ENCODE data around the gene NPAS3.

The NPAS3 gene

DNA sequence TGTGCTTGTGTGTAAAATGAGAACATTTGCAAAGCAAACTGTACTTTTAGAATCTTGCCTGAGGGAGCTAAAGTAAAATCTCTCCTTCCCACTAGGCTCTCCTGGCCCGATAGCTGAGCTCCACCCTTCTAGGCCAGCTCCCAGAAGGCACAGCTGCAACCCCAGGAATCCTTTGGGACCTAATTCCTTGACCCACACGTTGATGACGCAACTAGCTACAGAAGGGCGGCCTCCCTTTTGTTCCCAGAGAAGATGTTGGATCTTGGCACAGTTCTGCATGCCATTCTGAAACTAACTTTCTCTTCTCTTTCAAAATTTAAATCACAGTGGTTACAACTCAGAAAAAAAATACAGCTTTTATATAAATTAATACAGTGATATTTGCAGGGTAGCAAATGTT lies 744.1 kb downstream of the NPAS3 start:
- no peak for DNase-seq

DNA sequence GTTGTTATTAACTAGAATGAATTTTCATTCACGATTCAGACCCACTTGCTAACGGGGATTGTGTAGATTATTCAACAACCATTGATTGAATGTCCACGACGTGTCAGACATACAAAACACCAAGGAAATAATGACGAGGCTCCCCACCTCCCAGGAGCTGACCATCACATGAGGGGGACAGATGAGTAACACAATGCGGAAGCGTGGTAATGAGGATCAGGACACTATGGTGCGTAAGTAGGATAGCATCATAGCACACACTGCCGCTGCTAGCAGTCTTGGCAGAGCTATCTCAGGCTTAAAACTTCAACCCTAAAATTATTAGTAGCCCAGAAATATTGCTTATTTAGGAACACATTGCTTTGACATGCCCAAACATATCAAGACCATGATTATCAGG lies 746.3 kb downstream of the NPAS3 start:
- no peak for DNase-seq

DNA sequence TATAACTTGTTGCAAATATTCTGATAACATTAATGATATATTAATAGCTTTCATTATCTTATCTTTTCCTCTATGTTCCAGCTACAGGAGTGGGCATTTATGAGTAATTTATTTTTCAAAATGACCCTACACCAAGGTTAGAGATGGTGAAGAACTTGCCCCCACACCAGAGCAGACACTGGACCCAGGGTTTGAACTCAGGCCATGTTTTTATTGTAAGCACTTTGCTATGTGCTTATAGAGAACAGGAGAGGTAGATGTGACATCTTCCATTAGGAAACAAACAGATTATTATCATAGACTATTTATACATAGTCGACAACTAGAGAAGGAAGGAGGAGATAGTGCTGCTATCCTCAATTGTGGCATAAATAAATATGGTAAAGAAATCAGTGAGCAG lies 747.0 kb downstream of the NPAS3 start:
- no peak for DNase-seq

DNA sequence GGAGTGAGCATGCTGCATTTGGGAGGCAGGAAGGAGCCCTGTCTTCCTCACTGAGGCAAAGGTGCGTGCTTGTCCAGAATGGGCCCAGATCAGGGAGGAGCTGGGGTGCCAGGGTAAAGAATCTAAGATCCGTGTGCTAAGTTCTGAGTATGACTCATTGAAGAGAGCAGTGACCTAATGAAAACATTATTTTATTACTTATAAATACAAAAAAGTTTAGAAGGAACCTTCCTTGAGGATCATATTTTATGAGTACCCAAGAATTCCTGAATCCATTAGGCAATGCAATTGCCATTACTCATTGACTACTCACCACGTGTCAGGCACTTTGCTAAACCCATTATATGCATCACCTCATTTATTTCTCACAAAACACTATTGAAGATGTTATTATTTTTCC lies 747.5 kb downstream of the NPAS3 start:
- DNase-seq, result no peak

DNA sequence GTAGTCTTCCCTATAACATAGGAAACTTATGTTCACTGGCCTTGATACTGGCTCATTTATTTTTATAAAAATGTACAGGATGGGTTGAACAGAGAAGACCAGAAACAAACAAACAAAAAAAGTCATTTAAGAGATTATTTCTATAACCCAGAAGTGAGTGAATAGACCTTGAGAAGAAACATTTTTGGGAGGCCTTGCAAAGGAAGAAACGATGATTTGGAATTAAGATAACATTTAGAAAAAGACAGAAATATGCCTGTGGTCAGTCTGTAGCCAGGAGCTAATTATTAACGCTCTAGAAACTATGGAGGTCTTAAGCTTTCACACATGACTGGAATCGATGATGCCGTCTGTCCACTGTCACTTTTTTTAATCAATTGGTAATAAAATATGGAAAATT lies 748.2 kb downstream of the NPAS3 start:
- DNase-seq, result no peak

DNA sequence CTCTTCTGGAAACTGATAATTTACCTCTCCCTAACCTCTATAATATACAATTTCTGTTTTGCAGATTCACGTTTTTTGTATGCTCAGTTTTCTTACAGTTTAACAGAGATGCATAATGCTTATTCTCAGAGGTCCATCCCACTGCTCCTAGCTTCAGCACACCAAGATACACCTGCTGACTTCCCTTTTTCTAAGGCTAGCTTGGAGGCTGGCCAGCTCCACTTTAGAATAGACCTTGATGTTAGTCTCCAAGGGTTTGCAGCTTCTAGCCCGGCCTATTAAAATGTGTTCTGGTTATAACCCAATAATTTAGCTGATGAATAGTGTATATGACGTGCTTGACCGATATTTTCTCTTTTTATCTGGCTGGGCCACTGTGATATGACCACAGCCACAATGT lies 751.0 kb downstream of the NPAS3 start:
- DNase-seq, result no peak

DNA sequence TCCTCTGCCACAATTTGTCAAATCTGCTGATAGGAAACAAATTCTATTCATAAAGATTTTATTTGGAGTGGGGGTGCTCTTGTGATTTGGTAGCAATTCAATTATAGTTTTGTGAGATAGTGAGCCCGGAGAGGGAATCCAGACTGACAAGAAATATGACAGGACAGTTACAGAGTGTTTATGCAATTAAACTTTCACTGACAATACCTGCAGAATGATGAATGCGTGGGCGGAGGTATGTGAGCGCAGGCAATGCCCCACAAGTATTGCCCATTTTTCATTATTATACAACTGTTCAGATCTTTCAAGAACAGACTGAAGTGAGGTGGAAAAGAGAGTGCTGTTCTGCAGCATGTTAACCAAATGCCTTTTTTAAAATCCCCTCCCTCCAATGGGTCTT lies 753.2 kb downstream of the NPAS3 start:
- DNase-seq, result no peak

DNA sequence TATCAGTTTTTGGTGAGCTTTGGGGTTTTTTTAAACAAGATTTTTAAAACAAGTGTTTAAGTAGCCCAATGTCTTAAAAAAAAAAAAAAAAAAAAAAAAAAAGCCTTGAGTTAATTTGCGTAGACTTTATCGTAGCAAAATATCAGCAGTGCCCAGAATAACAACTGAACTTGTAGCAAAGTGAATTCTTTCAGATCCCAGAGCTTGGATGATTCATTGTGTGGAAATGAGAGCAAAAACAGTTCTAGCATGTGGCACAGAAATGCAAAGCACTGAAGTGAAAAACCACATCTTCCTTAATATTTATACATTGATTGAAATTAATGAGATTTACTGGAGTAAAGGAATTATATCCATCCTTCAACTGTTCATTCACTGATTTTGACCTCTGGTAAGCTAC lies 754.1 kb downstream of the NPAS3 start:
- no peak for DNase-seq

DNA sequence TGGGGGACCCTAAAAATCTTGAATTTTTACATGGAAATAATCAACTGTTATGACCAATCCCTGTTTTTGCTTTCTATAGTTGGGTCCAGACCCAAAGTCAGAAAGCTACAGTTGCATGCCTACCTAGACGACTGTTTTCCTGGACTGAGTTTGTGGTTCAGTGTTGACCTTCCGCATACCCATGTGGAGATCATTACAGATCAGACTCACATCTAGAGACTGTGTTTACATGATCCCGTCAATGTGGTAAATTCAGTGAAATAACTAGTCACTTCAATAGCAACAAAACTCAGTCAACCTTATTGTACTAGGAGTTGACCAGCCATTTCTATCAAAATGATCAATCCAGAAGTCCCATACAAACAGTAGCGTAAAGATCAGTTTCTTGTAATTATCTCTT lies 754.6 kb downstream of the NPAS3 start:
- DNase-seq, result no peak

DNA sequence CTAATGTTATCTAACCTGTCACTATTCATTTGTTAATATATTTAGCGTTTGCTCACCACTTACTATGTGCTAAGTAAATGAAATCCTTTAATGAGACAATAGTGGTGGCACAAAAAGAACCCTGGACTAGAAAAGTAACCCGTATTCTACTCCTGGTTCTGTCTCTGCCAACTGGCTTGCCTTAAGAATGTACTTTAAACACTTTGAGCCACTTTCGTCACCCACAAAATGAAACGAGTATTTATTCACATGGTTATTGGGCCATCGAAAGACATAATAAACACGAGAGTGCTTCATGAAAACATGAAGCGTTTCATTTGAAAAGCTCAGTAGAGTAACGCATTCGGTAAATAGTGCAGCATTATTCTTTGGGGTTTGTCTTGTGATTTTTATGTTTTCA lies 757.5 kb downstream of the NPAS3 start:
- no peak for DNase-seq

DNA sequence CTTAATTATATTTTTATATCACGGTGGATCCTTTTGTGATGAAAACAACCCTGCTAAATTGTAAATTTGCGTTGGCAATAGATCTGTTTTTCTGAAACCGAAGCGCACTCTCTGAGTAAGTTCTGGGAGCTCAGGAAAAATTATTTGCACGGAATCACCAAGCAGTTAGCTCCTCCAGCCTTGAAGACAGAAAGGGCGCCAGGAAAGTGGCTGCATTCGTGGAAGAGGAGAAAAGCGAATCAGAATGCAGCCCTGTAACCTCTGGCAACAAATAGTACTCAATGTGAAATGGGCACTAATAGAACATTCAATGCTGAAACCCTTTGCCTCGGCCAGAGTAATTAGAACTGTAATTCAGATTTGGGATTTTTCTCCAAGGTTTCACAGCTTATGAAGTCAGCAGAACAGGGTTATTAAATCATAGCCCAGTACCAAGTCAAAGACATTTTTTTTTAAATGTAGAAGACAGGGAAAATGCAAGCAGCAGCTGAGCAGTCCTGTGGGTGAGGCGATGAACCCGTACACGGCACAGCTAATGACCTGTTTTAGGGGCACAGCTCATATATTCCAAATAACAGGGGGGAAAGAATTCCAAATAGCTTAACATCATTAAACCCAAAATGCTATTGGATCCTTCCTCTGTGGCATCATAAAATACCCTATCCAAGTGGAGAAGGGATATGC lies 760.8 kb downstream of the NPAS3 start:
- no peak for DNase-seq

DNA sequence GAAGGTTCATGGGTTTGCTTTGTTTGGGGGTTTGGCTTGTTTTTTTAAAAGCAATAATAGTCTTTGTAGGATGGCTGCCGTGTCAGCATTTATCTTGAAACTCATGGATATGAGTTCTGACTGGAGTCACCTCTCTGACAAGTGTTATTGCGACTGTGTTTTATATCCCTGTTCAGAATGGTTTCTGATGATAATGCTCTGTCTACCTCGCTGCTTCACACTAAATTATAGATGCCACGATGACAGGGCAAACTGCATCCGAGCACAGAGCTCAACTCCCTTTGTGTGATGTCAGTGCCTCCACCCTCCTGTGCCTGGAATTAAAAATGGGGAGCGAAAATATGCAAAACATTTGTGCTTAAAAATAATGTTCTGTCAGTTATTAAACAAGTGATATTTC lies 761.4 kb downstream of the NPAS3 start:
- no peak for DNase-seq

DNA sequence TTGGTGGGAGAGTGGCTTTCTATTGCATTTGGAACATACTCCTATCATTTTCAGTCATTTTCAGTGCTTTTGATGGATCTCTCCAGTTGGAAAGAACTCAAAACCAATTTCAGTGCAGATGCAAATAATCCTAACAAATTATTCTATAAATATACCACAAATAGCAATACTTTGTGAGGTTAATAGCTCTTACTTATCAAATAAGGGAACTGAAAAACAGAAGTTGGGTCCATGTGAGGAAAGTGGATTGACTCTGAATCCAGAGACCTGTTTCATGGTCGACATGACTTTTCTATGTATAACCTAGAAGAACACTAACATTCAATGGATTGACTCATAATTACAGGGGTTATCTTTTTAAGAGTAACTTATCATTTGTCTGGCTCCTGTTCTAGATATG lies 763.6 kb downstream of the NPAS3 start:
- DNase-seq, result no peak

DNA sequence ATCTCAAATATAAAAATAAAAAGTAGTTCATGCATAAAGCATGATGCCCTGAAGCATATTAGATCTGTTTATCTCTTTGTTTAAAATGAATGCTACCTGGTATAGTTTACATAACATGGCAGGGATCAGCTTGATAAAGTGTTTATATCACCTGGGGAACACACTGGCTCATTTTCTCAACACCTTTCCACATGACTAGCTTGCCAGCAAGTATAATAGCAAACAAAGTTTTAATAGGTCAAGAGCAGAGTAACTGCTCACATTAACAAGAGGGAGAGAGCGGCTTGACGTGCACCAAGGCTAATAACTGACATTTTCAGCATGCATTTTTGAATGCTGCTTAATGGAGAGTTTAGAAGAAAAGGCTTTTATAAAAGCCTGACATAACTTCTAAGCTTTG lies 765.8 kb downstream of the NPAS3 start:
- no peak for DNase-seq

DNA sequence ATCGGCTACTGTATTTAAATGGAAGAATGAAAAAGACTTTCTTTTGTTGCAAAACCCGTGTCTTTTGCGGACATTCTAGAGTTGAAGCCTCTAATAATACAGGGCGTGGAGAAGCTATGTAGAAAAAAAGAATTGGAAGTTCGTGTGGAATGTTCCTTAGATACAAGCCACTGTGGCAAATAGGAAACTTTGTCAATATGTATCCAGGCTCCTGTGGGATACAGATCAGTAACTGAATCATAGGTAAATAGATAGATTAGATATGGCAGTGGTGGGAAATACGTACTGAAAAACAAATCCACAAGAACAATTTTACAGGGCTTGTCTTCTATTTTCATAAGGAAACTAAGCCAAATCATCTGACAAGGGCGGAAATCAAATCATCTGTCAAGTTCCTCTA lies 766.8 kb downstream of the NPAS3 start:
- no peak for DNase-seq

DNA sequence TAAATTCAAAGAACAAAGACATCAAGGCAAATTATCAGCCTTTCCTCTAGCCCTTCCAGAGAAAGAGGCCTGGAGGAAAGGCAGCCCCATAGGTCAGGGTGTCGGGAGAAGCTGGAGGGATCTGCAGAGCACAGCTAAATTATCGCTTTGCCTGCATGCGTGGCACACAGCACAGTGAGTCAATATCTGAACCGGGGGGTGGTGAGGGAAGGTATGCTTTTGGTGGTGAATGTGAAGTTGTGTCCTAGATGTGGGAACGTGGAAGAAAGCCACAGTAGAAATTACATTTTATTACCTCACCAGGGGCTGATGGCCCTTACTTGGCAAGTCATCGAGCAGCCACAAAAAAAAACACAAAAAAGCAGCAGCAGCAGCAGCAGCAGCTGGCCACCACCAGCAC lies 769.0 kb downstream of the NPAS3 start:
- DNase-seq, result no peak

DNA sequence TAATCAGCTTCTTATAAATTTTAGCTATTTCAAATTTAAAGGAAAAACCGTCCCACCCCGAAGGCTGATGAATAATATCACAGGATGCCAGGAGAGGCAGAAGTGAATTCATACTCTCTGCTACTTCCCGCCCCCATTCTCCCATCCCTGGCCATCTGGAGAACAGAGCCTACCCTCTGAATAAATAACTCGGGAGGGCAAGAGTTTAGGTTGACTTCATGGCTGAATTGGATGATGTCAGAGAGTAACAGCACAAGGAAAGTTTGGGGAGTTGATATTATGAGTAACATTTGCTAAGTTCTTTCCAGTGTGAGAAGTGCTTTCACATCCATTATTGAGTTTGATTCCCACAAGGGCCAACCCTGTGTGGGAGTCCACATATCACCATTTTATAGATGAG lies 770.6 kb downstream of the NPAS3 start:
- DNase-seq, result no peak

DNA sequence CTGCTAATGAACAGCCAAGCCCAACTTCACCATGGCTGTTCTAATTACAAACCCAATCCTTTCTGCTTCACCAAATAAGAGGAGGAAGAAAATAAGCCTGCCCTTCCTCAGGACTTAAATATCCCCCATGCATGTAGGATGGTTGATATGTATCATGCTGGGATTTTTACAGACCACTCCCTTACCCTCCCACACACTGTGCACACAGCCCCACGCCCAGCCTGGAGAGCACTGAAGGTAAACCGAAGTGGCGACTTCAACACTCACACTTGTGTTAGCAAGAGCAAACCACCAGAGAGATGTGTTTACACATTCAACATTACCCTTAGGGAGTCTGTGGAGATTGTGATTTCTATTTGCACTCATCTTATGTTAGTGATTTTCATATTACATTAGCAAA lies 771.0 kb downstream of the NPAS3 start:
- no peak for DNase-seq

DNA sequence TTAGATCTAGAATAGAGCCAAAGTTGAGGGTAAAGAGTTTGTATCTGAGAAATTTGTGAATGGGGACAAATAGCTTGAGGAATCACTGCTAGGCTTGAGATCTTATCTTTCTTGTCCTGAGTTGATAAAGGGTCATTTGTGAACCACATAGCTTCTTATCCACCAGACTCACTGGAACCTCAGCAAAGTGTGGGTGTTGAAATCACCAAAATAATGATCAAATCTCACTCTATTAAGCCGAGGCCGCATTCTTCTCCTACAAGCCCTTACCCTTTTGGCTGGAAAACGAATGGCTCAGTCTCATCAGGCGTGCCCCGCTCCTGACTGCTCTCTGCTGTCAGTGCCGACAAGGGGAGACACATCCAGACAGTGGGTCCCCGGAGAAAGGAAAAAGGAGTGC lies 771.6 kb downstream of the NPAS3 start:
- DNase-seq, result no peak

DNA sequence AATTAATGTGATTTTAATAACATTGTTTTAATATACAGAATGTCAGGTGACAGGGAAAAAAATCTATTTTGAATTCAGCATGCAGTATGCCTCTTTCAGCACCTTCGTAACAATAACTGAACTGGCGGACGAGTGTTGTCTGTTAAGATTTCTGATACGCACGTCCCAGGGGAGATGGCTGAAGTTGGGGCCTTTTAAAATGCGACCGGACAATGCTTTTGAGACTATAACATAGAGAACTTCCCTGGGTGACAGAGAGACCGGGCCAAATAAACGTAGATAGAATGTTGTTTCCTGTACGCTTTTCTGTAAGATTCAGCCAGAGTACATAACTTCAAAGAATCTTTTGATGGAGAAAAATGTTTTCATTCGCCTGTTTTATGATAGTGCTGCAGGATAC lies 772.5 kb downstream of the NPAS3 start:
- DNase-seq, result no peak

DNA sequence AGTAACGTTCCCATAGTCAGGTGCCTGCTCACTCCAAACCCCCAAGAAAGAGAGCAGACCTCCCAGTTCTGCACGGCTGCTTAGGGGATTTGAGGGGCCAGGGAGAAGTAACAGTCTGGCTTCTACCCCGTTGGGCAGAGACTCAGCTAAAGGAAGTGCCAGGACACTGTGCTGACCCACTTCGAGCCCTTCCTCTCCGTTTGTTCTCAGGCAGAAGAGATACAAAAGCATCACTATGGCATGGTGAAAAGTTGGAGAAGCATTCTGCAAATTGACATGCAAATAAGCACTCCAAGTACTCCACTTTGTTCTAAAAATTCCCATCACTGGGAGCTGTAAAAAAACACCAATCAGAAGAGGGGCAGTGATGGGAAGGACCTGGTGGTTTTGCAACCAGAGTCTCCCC lies 773.1 kb downstream of the NPAS3 start:
- no peak for DNase-seq

DNA sequence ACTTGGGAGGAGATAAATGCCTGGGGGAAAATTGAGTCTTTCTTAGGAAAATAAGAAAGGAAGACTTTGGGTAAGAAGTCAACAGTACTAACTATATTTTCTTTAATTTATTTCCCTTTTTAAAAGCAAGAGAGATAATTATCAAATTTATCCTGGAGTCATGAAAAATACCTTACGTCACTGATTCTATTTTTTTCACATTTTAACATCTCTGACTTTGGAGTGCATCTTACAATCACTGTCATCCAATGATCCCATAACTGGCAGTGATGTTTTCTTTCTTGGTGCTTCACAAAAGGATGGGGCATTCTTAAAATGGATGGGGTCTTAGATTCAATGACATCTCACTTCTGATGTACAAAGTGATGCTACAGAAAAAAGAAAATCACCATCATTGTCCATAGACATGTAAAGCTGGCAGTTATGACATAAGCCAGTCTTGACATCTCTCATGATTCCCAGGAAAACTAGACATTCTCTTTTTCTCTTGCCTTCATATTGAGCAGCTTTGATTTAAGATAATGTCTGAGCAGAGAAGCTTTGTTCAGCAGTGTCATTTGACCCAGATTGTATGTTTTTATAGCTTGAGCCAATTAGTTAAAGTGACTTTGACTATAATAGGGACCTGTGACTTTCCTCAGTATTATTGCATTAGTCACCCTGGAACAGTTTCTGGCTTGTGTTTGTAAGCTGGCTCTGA lies 776.0 kb downstream of the NPAS3 start:
- DNase-seq, result no peak

DNA sequence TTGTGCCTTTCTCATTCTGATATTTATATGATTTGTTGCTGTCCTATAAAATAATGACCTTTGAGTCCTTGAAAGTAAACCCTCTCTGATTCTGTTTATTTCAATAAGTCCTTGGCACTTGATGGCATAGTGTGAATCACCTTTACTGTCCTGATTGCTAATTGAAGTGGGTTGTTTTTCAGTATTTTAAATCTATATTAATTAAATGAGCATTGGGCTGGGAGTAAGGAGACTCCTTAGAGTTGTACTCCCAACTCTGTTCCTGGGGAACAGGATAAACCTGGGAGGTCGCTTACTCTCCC lies 776.5 kb downstream of the NPAS3 start:
- no peak for DNase-seq

DNA sequence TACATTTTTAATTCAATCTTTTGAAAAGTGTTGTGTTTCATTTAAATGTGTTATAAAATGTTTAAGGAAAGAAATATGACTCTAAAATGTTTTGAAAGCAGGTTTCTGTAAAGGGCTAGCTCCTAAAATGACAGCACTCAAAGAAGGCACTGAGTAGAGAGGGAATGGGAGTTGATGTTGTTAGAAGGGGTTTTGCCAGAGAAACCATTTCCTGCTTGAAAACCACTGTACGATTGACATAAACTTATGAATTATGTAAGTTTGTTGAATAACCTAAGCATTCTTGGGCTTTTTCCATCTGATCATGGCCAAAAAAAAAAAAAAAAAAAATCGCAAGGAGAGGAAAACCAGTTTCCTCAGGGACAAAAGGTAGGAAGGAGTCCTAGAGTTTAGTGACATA lies 778.2 kb downstream of the NPAS3 start:
- no peak for DNase-seq

DNA sequence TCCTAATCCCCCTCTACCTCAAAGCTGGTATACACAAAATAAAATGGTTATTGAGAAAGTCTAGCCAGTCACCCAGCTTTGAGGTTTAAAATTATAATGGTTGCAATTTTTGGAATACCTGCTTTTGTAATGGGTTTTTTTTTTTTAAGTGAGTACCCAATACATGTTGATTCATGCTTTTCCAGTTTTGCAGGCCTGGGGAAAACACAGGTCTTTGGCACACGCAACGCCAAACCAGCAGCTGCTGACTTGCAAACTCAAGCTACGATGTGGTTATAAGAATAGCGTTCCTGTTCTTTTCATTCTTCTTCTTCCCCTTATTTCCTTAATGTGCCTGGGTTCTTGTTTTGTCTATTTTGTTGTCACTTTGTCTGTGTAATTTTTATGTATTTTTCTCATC lies 779.2 kb downstream of the NPAS3 start:
- no peak for DNase-seq

Data from right kidney (tissue), 1 donor.